GM12878 (cell line): ENCODE results near the gene HUWE1. TPM values are rescaled to one million over a fixed set of nuclear protein-coding genes. Genes with fewer than 3 reads are reported as not detected.

Experiments used
- ATAC-seq: fragments of 200-7000 bp; cut with Tn5 transposase; 3 replicates; pipeline ENCODE4 v1.9.1; 2020; ENCODE audit warnings: mild to moderate bottlenecking, moderate library complexity
- BruUV-seq: library from RNA; stranded (reverse); fragments of 400-500 nt; replicated peaks from 2 replicates; lab custom pipeline; 2021; lab: Mats Ljungman, UMichigan
- CTCF ChIA-PET: fragments of 300-600 bp; sonication (Branson Sonifier 250); formaldehyde crosslinking; extraction: SDS; loops from one replicate; lab custom pipeline; 2021; ENCODE audit warnings: inconsistent platforms; lab: Yijun Ruan, JAX
- POLR2A ChIA-PET: fragments of 350-600 bp; formaldehyde crosslinking; extraction: SDS; loops from one replicate; lab custom pipeline; 2021; ENCODE audit warnings: inconsistent platforms; lab: Charles Lee
- RAD21 ChIA-PET: fragments of 300-600 bp; sonication (Branson Sonifier 250); formaldehyde crosslinking; loops from one replicate; lab custom pipeline; 2023; ENCODE audit warnings: antibody characterized with exemption; ENCODE audit not compliant: unreplicated experiment; lab: Charles Lee
- SMC1A ChIA-PET: fragments of 300-600 bp; sonication (Branson Sonifier 250); formaldehyde crosslinking; loops from one replicate; lab custom pipeline; 2023; ENCODE audit not compliant: unreplicated experiment, uncharacterized antibody; lab: Charles Lee
- DNase-seq: peaks from one replicate; pipeline ENCODE4 v3.0.0-alpha.2; 2011; ENCODE audit warnings: low read depth, low spot score
- FAIRE-seq: peaks from 3 replicates; lab custom pipeline; 2011; peaks lifted over from hg19 to GRCh38; lab: Jason Lieb, UNC
- H2AFZ ChIP-seq: 2 replicates; pipeline ENCODE4 v1.6.0; 2011; ENCODE audit warnings: low read depth, low read length, control low read depth; ENCODE audit not compliant: control insufficient read depth
- H3K27ac ChIP-seq: 2 replicates; pipeline ENCODE4 v1.5.1; 2011; ENCODE audit warnings: control low read depth; ENCODE audit not compliant: control insufficient read depth, insufficient read depth
- H3K27me3 ChIP-seq, 2 experiments: replicated peaks in 1 of 2; 2 replicates each; pipeline versions ENCODE4 v1.6.0 to v1.6.1; 2011; ENCODE audit warnings: low read length in 1 of 2; ENCODE audit not compliant: control insufficient read depth in 2 of 2, insufficient read depth in 2 of 2
- H3K36me3 ChIP-seq, 2 experiments: 2 replicates each; pipeline ENCODE4 v1.5.1; 2011; ENCODE audit warnings: low read length in 1 of 2; ENCODE audit not compliant: control insufficient read depth in 2 of 2, insufficient read depth in 2 of 2
- H3K4me1 ChIP-seq: 2 replicates; pipeline ENCODE4 v1.6.1; 2011; ENCODE audit warnings: mild to moderate bottlenecking, low read length, moderate library complexity, mixed read lengths; ENCODE audit not compliant: control insufficient read depth, insufficient read depth
- H3K4me2 ChIP-seq: 2 replicates; pipeline ENCODE4 v1.6.0; 2011; ENCODE audit warnings: control low read depth; ENCODE audit not compliant: control insufficient read depth, insufficient read depth
- H3K4me3 ChIP-seq: fragments of 200-600 bp; sonication (generic); 2 replicates; pipeline ENCODE4 v1.5.1; 2016
- H3K79me2 ChIP-seq: 2 replicates; pipeline ENCODE4 v1.6.0; 2011; ENCODE audit warnings: low read length; ENCODE audit not compliant: control insufficient read depth, insufficient read depth
- H3K9ac ChIP-seq: 2 replicates; pipeline ENCODE4 v1.8.0; 2011; ENCODE audit warnings: low read length, control low read depth, mixed read lengths; ENCODE audit not compliant: control insufficient read depth, insufficient read depth
- H3K9me3 ChIP-seq: replicated peaks from 3 replicates; pipeline ENCODE4 v1.5.1; 2011; ENCODE audit warnings: mild to moderate bottlenecking, low read length; ENCODE audit not compliant: control insufficient read depth, insufficient read depth
- H4K20me1 ChIP-seq: 2 replicates; pipeline ENCODE4 v1.6.0; 2011; ENCODE audit not compliant: control insufficient read depth, insufficient read depth
- EGR1 ChIP-seq, 2 experiments: IDR thresholded peaks; 1 replicate in 1 of 2; 2 replicates in 1 of 2; pipeline ENCODE4 v1.6.1; 2011 to 2012; ENCODE audit warnings: low read depth in 2 of 2, low read length in 2 of 2, borderline replicate concordance in 1 of 2, mild to moderate bottlenecking in 1 of 2, moderate library complexity in 1 of 2
- EZH2 ChIP-seq: IDR thresholded peaks from 2 replicates; pipeline ENCODE4 v1.6.1; 2012; ENCODE audit warnings: low read depth, mild to moderate bottlenecking, control low read depth, inconsistent platforms, low read length, borderline replicate concordance; ENCODE audit not compliant: control insufficient read depth
- MEF2A ChIP-seq: IDR thresholded peaks from 2 replicates; pipeline ENCODE4 v1.6.1; 2011; ENCODE audit warnings: low read depth, mild to moderate bottlenecking, low read length, moderate library complexity; ENCODE audit not compliant: insufficient read depth
- NFIC ChIP-seq: IDR thresholded peaks from 2 replicates; pipeline ENCODE4 v1.6.1; 2012; ENCODE audit warnings: low read depth, mild to moderate bottlenecking, inconsistent platforms, low read length, moderate library complexity
- NRF1 ChIP-seq: conservative IDR thresholded peaks from 2 replicates; pipeline ENCODE4 v1.6.1; 2011; ENCODE audit warnings: mild to moderate bottlenecking, low read depth, low read length, improper control_type of control experiment
- PBX3 ChIP-seq: IDR thresholded peaks from 2 replicates; pipeline ENCODE4 v1.6.1; 2011; ENCODE audit warnings: mild to moderate bottlenecking, low read depth, low read length, moderate library complexity; ENCODE audit not compliant: insufficient replicate concordance
- PRDM15 ChIP-seq: fragments of 450-650 bp; formaldehyde crosslinking; IDR thresholded peaks from 2 replicates; pipeline ENCODE4 v1.4.0; 2020; ENCODE audit warnings: mild to moderate bottlenecking, moderate library complexity
- RB1 ChIP-seq: fragments of 450-650 bp; formaldehyde crosslinking; IDR thresholded peaks from 2 replicates; pipeline ENCODE4 v1.6.1; 2017; ENCODE audit warnings: mild to moderate bottlenecking, borderline replicate concordance
- TBL1XR1 ChIP-seq: IDR thresholded peaks from 2 replicates; pipeline ENCODE4 v1.6.1; 2012; ENCODE audit warnings: low read depth, low read length, improper control_type of control experiment
- ZNF592 ChIP-seq: fragments of 450-650 bp; IDR thresholded peaks from 2 replicates; pipeline ENCODE4 v1.6.1; 2017; ENCODE audit warnings: mild to moderate bottlenecking, moderate library complexity
- WGBS: methylation state at CpG from one replicate; pipeline ENCODE4 v1.1.6; 2016; ENCODE audit warnings: low lambda C conversion rate; ENCODE audit not compliant: insufficient replicate concordance, insufficient coverage; ENCODE audit errors: missing lambda C conversion rate; 5-methylcytosine and 5-hydroxymethylcytosine counted together
- in situ Hi-C: fragments of 300-500 bp; cut with MboI; formaldehyde crosslinking; loops from 9 replicates; pipeline ENCODE4 v1.14.3; 2018; ENCODE audit warnings: mixed read lengths
- intact Hi-C: fragments of 100-400 bp; cut with micrococcal nuclease; formaldehyde crosslinking; loops from one replicate; pipeline ENCODE4 v1.14.2; 2022; ENCODE audit not compliant: unreplicated experiment
- polyA plus RNA-seq, 11 experiments: library from polyadenylated mRNA; depleted of rRNA in 4 of 11; unstranded in 6 of 11; stranded (reverse) in 5 of 11; fragments of >200 nt; fragmentation: Nextera tagmentation in 4 of 11; fragmentation: Illumina TruSeq in 1 of 11; extraction: Ambion mirVana in 4 of 11; extraction: Trizol in 1 of 11; gene quantifications; 1 replicate in 1 of 11; 2 replicates in 10 of 11; pipeline versions ENCODE4 v1.2.1 to v1.2.3, GENCODE V29; 2011 to 2016; ENCODE audit warnings: inconsistent platforms in 2 of 11, missing spikeins in 2 of 11, low read depth in 1 of 11
- total RNA-seq, 4 experiments: library from RNA; depleted of rRNA in 3 of 4; stranded (reverse); fragments of >200 nt in 3 of 4; fragmentation: Illumina TruSeq in 1 of 4; extraction: Trizol in 1 of 4; gene quantifications; 2 replicates each; pipeline versions ENCODE4 v1.2.1 to v1.2.3, GENCODE V29; 2013 to 2021

The HUWE1 gene
- total and polyA plus RNA-seq, 10 of the 15 experiments (the other 5 are each of a cell fraction or from before 2014, with no cell fraction given): 35.9 to 280 (median 100) TPM

- no peak for TF ChIP-seq NFIC
- TF ChIP-seq TBL1XR1: no peak
- TF ChIP-seq EGR1 (IDR thresholded peaks at IDR 0.05; ENCODE audit: borderline replicate concordance in 1 of 2, low read depth in 2 of 2, low read length in 2 of 2): no peak
- no peak for TF ChIP-seq RB1
Measured at GRCh38 chrX:53587795-53588420, 98.6 kb downstream of the HUWE1 start (continued).

GRCh38 chrX:53584891-53585290 is 101.6 kb downstream of the HUWE1 start:
- in situ Hi-C loops: no loop called here
- H3K9me3 ChIP-seq: no peaks in the 10 kb centered on the region
- TF ChIP-seq NFIC (no peak), EZH2 (no peak), NRF1 (no peak), PRDM15 (CRISPR knock-in tag) (no peak), PBX3 (no peak), ZNF592 (no peak), MEF2A (no peak)
- peaks cover 3 to 8% of the 10 kb centered on the region in 2 experiments for H3K36me3 ChIP-seq
- ChIA-PET CTCF (no interaction called here), SMC1A (no interaction called here), POLR2A (no interaction called here), RAD21 (no interaction called here)
- no peak for ATAC-seq
- H3K4me3 ChIP-seq: no peak overlapping the region
- WGBS: 86% methylated on average over 9 of the region's 9 CpGs
- no TSS peak for BruUV-seq
- no peak overlapping the region for H3K9ac ChIP-seq
- no peaks in the 10 kb centered on the region for H3K79me2 ChIP-seq
- no peaks in the 10 kb centered on the region for H3K4me1 ChIP-seq
- H3K27ac ChIP-seq: no peak overlapping the region
- H2AFZ ChIP-seq: no peak overlapping the region
- no peaks in the 10 kb centered on the region for H4K20me1 ChIP-seq
- no peaks in the 10 kb centered on the region for H3K27me3 ChIP-seq
- intact Hi-C loops: no loop called here
- DNase-seq: no peak
- H3K4me2 ChIP-seq: no peak overlapping the region
- no peak for FAIRE-seq
